SK-N-SH treated with all-trans-retinoic acid at 6 μM for 48 hours (cell line): ENCODE data around the gene MEI4.

Experiments used
- BACH2 ChIP-seq: fragments of 250-450 bp; sonication (Bioruptor Pico); IDR thresholded peaks from 2 replicates; pipeline ENCODE4 v1.9.0; 2021; ENCODE audit warnings: mild to moderate bottlenecking, borderline replicate concordance
- CREB5 ChIP-seq: fragments of 250-450 bp; sonication (Bioruptor Pico); IDR thresholded peaks from 2 replicates; pipeline ENCODE4 v1.5.1; 2020; ENCODE audit warnings: low read depth, mild to moderate bottlenecking, moderate library complexity
- OSR1 ChIP-seq: fragments of 250-450 bp; sonication (Bioruptor Pico); IDR thresholded peaks from 2 replicates; pipeline ENCODE4 v1.8.0; 2022; ENCODE audit warnings: moderate library complexity, mild to moderate bottlenecking, inconsistent platforms
- PPARA ChIP-seq: fragments of 250-450 bp; sonication (Bioruptor Pico); IDR thresholded peaks from 2 replicates; pipeline ENCODE4 v1.5.0; 2020; ENCODE audit warnings: mild to moderate bottlenecking, borderline replicate concordance
- RARB ChIP-seq: fragments of 250-450 bp; sonication (Bioruptor Pico); IDR thresholded peaks from 2 replicates; pipeline ENCODE4 v1.8.0; 2021; ENCODE audit warnings: mild to moderate bottlenecking, moderate library complexity
- TCF4 ChIP-seq: fragments of 250-450 bp; sonication (Bioruptor Pico); IDR thresholded peaks from 2 replicates; pipeline ENCODE4 v1.8.0; 2021; ENCODE audit warnings: mild to moderate bottlenecking, moderate library complexity, borderline replicate concordance
- TOX ChIP-seq: fragments of 250-450 bp; sonication (Bioruptor Pico); IDR thresholded peaks from 2 replicates; pipeline ENCODE4 v1.8.0; 2021; ENCODE audit warnings: mild to moderate bottlenecking, moderate library complexity, borderline replicate concordance
- TSHZ2 ChIP-seq: fragments of 250-450 bp; sonication (Bioruptor Pico); IDR thresholded peaks from 2 replicates; pipeline ENCODE4 v1.5.0; 2020; ENCODE audit warnings: mild to moderate bottlenecking, moderate library complexity
- ZC3H10 ChIP-seq: fragments of 250-450 bp; sonication (Bioruptor Pico); IDR thresholded peaks from 2 replicates; pipeline ENCODE4 v1.5.1; 2021; ENCODE audit warnings: mild to moderate bottlenecking, moderate library complexity
- ZFP3 ChIP-seq: fragments of 250-450 bp; sonication (Bioruptor Pico); IDR thresholded peaks from 2 replicates; pipeline ENCODE4 v1.5.0; 2020; ENCODE audit warnings: mild to moderate bottlenecking, moderate library complexity
- ZNF565 ChIP-seq: fragments of 450-650 bp; formaldehyde crosslinking; conservative IDR thresholded peaks from 2 replicates; pipeline ENCODE4 v1.5.0; 2020; ENCODE audit warnings: low read depth, mild to moderate bottlenecking, moderate library complexity

GRCh38 chr6:77763124-77763523 lies 110.3 kb downstream of the MEI4 start:
- TF ChIP-seq RARB (CRISPR knock-in tag), result no peak
- no peak for TF ChIP-seq OSR1 (CRISPR knock-in tag)
- no peak for TF ChIP-seq ZFP3
- TF ChIP-seq ZC3H10 (CRISPR knock-in tag), result no peak
- TF ChIP-seq CREB5 (CRISPR knock-in tag), result no peak
- TF ChIP-seq TCF4, result no peak
- TF ChIP-seq PPARA, result no peak
- TF ChIP-seq TOX, result no peak
- no peak for TF ChIP-seq ZNF565
- no peak for TF ChIP-seq TSHZ2 (CRISPR knock-in tag)
- TF ChIP-seq BACH2, result no peak
